ENCODE data around the gene RARB.

DNA sequence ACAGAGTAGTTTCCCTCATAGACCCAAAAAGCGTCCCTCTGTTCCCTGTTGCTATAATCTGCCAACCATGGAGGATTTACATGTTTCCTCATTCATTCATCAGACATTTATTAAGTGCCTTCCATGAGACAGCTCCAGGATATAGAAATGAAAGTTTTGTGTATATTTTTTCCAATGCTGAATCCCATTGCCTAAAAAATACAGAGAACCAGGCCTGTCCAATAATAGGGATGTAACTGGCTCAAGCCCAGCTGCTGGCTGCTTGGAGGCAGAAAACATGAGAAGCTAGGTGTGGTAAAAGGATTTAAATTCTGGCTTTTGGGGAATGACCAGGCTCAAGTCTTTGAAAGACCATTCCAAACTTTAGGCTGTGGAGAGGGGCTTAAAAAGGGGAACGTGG lies 41.5 kb downstream of the RARB start:
- TF ChIP-seq POLR2AphosphoS5 (IDR thresholded peaks at IDR 0.05; ENCODE audit: insufficient read depth in 1 of 2, low read depth in 1 of 2): no peak
- TF ChIP-seq, protein P1, sequence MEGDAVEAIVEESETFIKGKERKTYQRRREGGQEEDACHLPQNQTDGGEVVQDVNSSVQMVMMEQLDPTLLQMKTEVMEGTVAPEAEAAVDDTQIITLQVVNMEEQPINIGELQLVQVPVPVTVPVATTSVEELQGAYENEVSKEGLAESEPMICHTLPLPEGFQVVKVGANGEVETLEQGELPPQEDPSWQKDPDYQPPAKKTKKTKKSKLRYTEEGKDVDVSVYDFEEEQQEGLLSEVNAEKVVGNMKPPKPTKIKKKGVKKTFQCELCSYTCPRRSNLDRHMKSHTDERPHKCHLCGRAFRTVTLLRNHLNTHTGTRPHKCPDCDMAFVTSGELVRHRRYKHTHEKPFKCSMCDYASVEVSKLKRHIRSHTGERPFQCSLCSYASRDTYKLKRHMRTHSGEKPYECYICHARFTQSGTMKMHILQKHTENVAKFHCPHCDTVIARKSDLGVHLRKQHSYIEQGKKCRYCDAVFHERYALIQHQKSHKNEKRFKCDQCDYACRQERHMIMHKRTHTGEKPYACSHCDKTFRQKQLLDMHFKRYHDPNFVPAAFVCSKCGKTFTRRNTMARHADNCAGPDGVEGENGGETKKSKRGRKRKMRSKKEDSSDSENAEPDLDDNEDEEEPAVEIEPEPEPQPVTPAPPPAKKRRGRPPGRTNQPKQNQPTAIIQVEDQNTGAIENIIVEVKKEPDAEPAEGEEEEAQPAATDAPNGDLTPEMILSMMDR (IDR thresholded peaks at IDR 0.05): no peak

All from vagina (tissue), 2 donors.